Smooth muscle cell (in vitro differentiated cells): ENCODE results near the gene NLRC3. TPM values are rescaled to one million over a fixed set of nuclear protein-coding genes. Genes with fewer than 3 reads are reported as not detected.

Experiments
- DNase-seq: peaks from one replicate; lab custom pipeline; 2025; ENCODE audit not compliant: unreplicated experiment; lab: John Stamatoyannopoulos, UW
- H2AFZ ChIP-seq: fragments of 200-600 bp; sonication (generic); 2 replicates; pipeline ENCODE4 v1.6.0; 2016; ENCODE audit warnings: antibody characterized with exemption, low read depth, mild to moderate bottlenecking
- H3F3A ChIP-seq: fragments of 200-600 bp; sonication (generic); 2 replicates; pipeline ENCODE4 v1.6.0; 2017; ENCODE audit warnings: antibody characterized with exemption, low read depth
- H3K27ac ChIP-seq: fragments of 200-600 bp; sonication (generic); 2 replicates; pipeline ENCODE4 v1.5.1; 2016; ENCODE audit warnings: low read depth, mild to moderate bottlenecking
- H3K27me3 ChIP-seq: fragments of 200-600 bp; sonication (generic); 2 replicates; pipeline ENCODE4 v1.6.1; 2016; ENCODE audit warnings: low read depth, mild to moderate bottlenecking
- H3K36me3 ChIP-seq: fragments of 200-600 bp; sonication (generic); 2 replicates; pipeline ENCODE4 v1.5.1; 2016; ENCODE audit warnings: low read depth
- H3K4me1 ChIP-seq: fragments of 200-600 bp; sonication (generic); 2 replicates; pipeline ENCODE4 v1.5.1; 2016; ENCODE audit warnings: low read depth
- H3K4me2 ChIP-seq: fragments of 200-600 bp; sonication (generic); 2 replicates; pipeline ENCODE4 v1.6.0; 2016; ENCODE audit warnings: mild to moderate bottlenecking
- H3K4me3 ChIP-seq: fragments of 200-600 bp; sonication (generic); 2 replicates; pipeline ENCODE4 v1.5.1; 2016; ENCODE audit warnings: mild to moderate bottlenecking
- H3K79me2 ChIP-seq: fragments of 200-600 bp; sonication (generic); 2 replicates; pipeline ENCODE4 v1.6.0; 2016; ENCODE audit warnings: low read depth, mild to moderate bottlenecking
- H3K9ac ChIP-seq: fragments of 200-600 bp; sonication (generic); 2 replicates; pipeline ENCODE4 v1.6.0; 2016; ENCODE audit warnings: low read depth
- H3K9me3 ChIP-seq: fragments of 200-600 bp; sonication (generic); replicated peaks from 2 replicates; pipeline ENCODE4 v1.5.1; 2016; ENCODE audit warnings: low read depth
- H4K20me1 ChIP-seq: fragments of 200-600 bp; sonication (generic); 2 replicates; pipeline ENCODE4 v1.6.0; 2016; ENCODE audit warnings: low read depth
- CTCF ChIP-seq: fragments of 200-600 bp; sonication (generic); IDR thresholded peaks from 2 replicates; pipeline ENCODE4 v1.5.1; 2017; ENCODE audit warnings: borderline replicate concordance, mild to moderate bottlenecking, antibody characterized with exemption; ENCODE audit not compliant: insufficient read depth, poor library complexity, severe bottlenecking
- WGBS: methylation state at CpG from one replicate; pipeline ENCODE4 v1.1.7; 2016; ENCODE audit warnings: low lambda C conversion rate; 5-methylcytosine and 5-hydroxymethylcytosine counted together
- polyA plus RNA-seq: library from polyadenylated mRNA; unstranded; fragments of >200 nt; fragmentation: Nextera tagmentation; extraction: Ambion mirVana; gene quantifications from 2 replicates; pipeline ENCODE4 v1.2.1, GENCODE V29; 2016
- total RNA-seq: library from RNA; depleted of rRNA; stranded (reverse); fragments of >200 nt; gene quantifications from 2 replicates; pipeline ENCODE4 v1.2.3, GENCODE V29; 2014

Gene NLRC3
- total and polyA plus RNA-seq, 2 experiments from 2014 or later: 0.02 TPM; not detected in 1

GRCh38 chr16:3494386-3494973, 82.7 kb downstream of the NLRC3 start:
- Histone ChIP-seq H3K27me3 (no peaks in the 10 kb centered on the region), H3K9me3 (no peaks in the 10 kb centered on the region), H3K4me1 (no peaks in the 10 kb centered on the region), H3K36me3 (no peaks in the 10 kb centered on the region), H2AFZ (no peak overlapping the region), H3K27ac (no peak overlapping the region), H4K20me1 (no peaks in the 10 kb centered on the region), H3F3A (no peaks in the 10 kb centered on the region), H3K79me2 (no peaks in the 10 kb centered on the region), H3K4me2 (no peak overlapping the region), H3K4me3 (no peak overlapping the region), H3K9ac (no peak overlapping the region)
- WGBS: 98% methylated on average over 14 of the region's 16 CpGs
- TF ChIP-seq CTCF: no peak
- DNase-seq: no peak

- Histone ChIP-seq H2AFZ (no peak overlapping the region), H3K4me1 (no peaks in the 10 kb centered on the region), H3K4me2 (no peak overlapping the region), H3K9me3 (no peaks in the 10 kb centered on the region), H3K9ac (no peak overlapping the region), H3K36me3 (no peaks in the 10 kb centered on the region), H3K27ac (no peak overlapping the region), H3K4me3 (no peak overlapping the region), H3K79me2 (no peaks in the 10 kb centered on the region), H4K20me1 (peaks cover 8% of the 10 kb centered on the region), H3F3A (no peaks in the 10 kb centered on the region), H3K27me3 (no peaks in the 10 kb centered on the region)
- DNase-seq: no peak
- TF ChIP-seq CTCF: no peak
- WGBS: 98% methylated on average over 10 of the region's 10 CpGs
Observed at GRCh38 chr16:3492356-3492755, 84.8 kb downstream of the NLRC3 start.

GRCh38 chr16:3490911-3491629, 86.1 kb downstream of the NLRC3 start:
- Histone ChIP-seq H3K4me2 (no peak overlapping the region), H2AFZ (no peak overlapping the region), H3F3A (no peaks in the 10 kb centered on the region), H3K9me3 (no peaks in the 10 kb centered on the region), H3K27me3 (no peaks in the 10 kb centered on the region), H3K4me1 (no peaks in the 10 kb centered on the region), H3K36me3 (no peaks in the 10 kb centered on the region), H4K20me1 (peaks cover 10% of the 10 kb centered on the region), H3K27ac (no peak overlapping the region), H3K79me2 (no peaks in the 10 kb centered on the region), H3K4me3 (no peak overlapping the region), H3K9ac (no peak overlapping the region)
- 85% methylated on average over 17 of the region's 17 CpGs for WGBS
- no peak for TF ChIP-seq CTCF
- no peak for DNase-seq

Other genes starting within 250 kb of the NLRC3 start
- gene OR2C1, start 221.5 kb downstream of the NLRC3 start, total RNA-seq: 0.36 TPM in 1 of 2 replicates, not detected in the other
- not detected in 2 replicates for gene OR2C1, start 221.5 kb downstream of the NLRC3 start, polyA plus RNA-seq
- gene ZSCAN32, start 176.4 kb downstream of the NLRC3 start, total RNA-seq: 13.5 and 14.8 TPM in 2 replicates
- gene ZSCAN32, start 176.4 kb downstream of the NLRC3 start, polyA plus RNA-seq: 7.4 and 8.8 TPM in 2 replicates
- 8.0 and 10.4 TPM in 2 replicates for gene ZNF174, start 176.2 kb downstream of the NLRC3 start, total RNA-seq
- gene ZNF174, start 176.2 kb downstream of the NLRC3 start, polyA plus RNA-seq: 6.8 and 8.3 TPM in 2 replicates
- gene ZNF597, start 133.9 kb downstream of the NLRC3 start, total RNA-seq: 12.5 and 16.2 TPM in 2 replicates
- gene ZNF597, start 133.9 kb downstream of the NLRC3 start, polyA plus RNA-seq: 5.7 and 6.7 TPM in 2 replicates
- gene NAA60, start 133.7 kb downstream of the NLRC3 start, total RNA-seq: 23.6 and 42.6 TPM in 2 replicates
- 54.1 and 59.2 TPM in 2 replicates for gene NAA60, start 133.7 kb downstream of the NLRC3 start, polyA plus RNA-seq
- not detected in 2 replicates for gene C16orf90, start 81.9 kb downstream of the NLRC3 start, total RNA-seq
- gene C16orf90, start 81.9 kb downstream of the NLRC3 start, polyA plus RNA-seq: not detected in 2 replicates
- gene CLUAP1, start 76.4 kb downstream of the NLRC3 start, total RNA-seq: 16.5 and 20.5 TPM in 2 replicates
- gene CLUAP1, start 76.4 kb downstream of the NLRC3 start, polyA plus RNA-seq: 18.7 and 18.9 TPM in 2 replicates
- gene SLX4, start 34.2 kb upstream of the NLRC3 start, total RNA-seq: 2.6 and 3.6 TPM in 2 replicates
- gene SLX4, start 34.2 kb upstream of the NLRC3 start, polyA plus RNA-seq: 3.1 and 3.5 TPM in 2 replicates
- gene DNASE1, start 77.3 kb upstream of the NLRC3 start, total RNA-seq: 21.9 and 37.8 TPM in 2 replicates
- gene DNASE1, start 77.3 kb upstream of the NLRC3 start, polyA plus RNA-seq: 8.1 and 11.9 TPM in 2 replicates
- gene TRAP1, start 140.1 kb upstream of the NLRC3 start, total RNA-seq: 37.7 and 41.5 TPM in 2 replicates
- 46.6 and 64.0 TPM in 2 replicates for gene TRAP1, start 140.1 kb upstream of the NLRC3 start, polyA plus RNA-seq